Fibroblast of lung (primary cell): Measurements from ENCODE around the gene SYTL3.

Source experiments
- CTCF ChIP-seq, 2 donors: IDR thresholded peaks in 1 of 2; conservative IDR thresholded peaks in 1 of 2; 1 replicate in 1 of 2; 2 replicates in 1 of 2; pipeline ENCODE4 v1.5.1; 2011 to 2012; ENCODE audit warnings: low read length in 2 of 2, control low read depth in 1 of 2, inconsistent platforms in 1 of 2, low read depth in 1 of 2, mild to moderate bottlenecking in 1 of 2
- EZH2 ChIP-seq: IDR thresholded peaks from 2 replicates; pipeline ENCODE4 v1.5.1; 2012; ENCODE audit warnings: low read length, control low read depth, mild to moderate bottlenecking; ENCODE audit errors: missing control alignments

- TF ChIP-seq CTCF (conservative IDR thresholded peaks at IDR 0.05 in 1 of 2, IDR thresholded peaks at IDR 0.05 in 1 of 2; ENCODE audit: low read depth in 1 of 2, low read length in 2 of 2) (no peak), EZH2 (no peak)
These were observed 115.7 kb downstream of the SYTL3 start for GRCh38 chr6:158765499-158766068.
